HG02970 (cell line): ENCODE results near the gene LPO.

ENCODE experiments used
- ATAC-seq: cut with Tn5 transposase; IDR thresholded peaks from one replicate; pipeline ENCODE4 v1.9.1; 2021; ENCODE audit warnings: mild to moderate bottlenecking, moderate library complexity, moderate number of reproducible peaks; ENCODE audit not compliant: unreplicated experiment, low FRiP score

LPO gene

DNA sequence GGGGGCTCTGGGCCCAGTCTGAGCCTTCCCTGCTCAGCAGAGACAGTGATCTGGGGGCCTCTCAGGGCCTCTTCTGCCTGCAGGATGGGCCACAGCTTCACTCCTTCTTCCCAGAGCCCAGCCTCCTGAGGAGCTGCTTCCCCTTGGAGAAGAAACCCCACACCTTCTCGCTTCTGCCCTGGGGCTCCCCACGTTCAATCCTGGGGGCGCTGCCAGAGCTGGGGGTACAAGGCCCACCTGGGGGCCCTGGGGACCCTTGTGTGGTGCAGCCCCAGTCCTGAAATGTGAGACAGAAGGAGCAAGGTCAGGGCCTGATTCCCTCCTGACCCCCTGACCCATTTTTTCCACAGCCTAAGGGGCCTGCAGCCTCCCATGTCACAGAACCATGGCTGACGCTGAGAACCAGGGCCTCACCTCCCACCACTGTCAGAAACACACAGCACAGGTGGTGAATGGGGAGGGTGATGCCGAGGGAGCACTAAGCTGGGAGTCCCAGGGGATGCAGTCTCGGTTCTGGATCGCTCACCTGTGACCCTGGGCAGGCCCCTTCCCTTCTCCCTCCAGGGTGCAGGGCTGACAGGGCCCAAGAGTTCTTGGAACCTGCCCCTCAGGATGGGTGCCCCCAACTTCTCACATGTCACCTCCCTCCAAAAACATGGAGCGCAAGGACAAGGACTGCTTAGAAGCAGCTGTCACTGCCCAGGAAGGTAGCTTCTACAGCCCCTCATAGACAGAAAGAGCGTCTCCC lies 64.0 kb downstream of the LPO start:
- no peak for ATAC-seq

DNA sequence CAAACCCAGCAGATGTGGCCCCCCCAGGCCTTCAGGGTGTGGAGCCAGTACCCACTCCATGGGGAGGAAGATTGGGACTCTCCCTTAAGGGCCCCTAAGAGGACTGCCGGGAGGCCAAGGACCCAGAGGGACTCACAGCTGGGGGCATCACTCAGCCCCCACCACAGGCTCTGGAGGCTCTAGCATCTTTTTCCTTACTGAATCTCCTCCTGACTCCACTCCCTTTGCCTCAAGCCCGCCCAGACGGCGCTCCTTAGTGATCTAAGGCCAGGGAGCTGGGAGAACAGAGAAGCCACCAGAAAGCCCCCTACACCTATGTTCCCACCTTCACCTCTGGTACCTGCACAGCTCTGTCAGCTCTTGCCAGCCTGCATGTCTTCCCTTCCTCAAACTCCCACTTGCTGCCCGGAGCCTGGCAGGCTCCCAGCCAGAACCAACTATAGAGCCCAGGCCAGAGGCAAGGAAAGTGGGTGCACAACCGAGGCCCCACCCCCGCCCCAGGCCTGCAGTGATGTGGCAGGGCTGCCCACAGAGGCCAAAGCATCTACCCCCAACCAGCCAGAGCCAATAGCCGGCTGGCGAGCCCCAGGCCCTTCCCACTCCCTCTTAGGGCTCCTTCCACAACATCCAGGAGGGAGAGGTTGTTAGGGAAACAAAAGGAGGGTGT lies 64.7 kb downstream of the LPO start:
- ATAC-seq = no peak

DNA sequence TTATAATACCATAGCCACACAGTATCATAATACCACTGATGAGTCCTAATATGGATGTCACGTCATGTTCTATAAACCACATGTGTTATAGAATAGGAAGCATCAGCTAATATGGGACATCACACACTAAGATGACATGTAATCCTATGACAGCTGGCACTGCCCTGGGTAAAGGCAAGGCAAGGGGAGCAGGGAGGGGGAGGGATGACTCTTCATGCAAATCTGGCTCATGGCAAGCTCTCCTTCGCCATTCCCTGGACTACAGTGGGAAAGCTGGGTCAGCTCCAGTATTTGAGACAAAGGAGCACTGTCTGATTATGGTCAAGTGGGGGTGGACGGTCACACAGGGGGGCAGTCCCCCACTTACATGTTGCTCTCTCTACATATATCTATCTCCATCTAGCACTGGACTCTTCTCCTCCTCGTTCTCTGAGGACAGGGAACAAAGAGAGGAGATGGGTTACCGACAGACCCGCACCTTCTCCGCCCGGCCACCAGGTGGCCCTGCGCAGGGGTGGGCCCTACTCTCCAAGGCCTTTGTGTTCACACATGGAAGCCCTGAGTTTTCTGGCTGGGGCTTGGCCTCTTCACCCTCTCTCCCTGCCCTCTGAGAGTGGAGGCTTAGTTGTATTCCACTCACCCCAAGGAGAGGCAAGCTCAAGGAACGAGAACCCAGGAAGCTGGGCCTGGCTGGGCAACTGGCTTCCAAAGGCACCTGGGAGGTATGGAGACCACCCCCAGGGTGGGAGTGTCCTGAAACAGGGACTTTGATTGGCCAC lies 65.8 kb downstream of the LPO start:
- ATAC-seq = no peak

DNA sequence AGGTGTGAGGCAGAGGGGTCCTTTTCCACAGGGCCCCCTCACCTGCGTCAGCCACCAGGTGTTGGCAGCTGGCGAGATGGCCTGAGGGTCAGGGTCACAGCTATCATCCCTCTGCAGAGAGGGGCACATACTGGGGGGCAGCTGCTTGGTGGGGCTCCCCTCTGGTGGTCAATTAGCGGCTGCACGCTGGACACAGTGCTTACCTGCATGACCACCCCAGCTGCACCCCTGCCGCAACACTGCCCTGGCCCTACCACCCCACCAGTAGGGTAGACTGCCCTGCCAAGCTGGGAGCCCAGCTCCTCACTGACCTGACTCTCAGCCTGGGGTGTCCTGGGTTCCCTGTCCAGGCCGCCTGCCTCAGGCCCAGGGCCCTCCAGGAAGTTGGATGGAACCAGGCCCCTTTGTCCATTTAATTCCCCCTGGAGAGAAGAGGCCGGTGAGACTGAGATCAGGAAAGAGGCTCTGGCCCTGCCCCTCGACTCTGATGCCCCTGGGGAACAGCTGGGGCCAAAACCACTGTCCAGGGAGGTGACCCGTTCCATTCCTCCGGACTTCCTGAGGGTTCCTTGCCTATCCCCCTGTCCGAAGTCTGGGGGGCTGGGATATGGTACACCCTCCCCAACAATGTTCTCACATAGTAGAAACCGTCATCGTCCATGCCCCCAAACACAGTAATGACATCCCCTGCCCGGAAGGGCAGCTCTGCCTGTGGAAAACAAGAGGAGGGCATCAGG lies 66.5 kb downstream of the LPO start:
- ATAC-seq = no peak

DNA sequence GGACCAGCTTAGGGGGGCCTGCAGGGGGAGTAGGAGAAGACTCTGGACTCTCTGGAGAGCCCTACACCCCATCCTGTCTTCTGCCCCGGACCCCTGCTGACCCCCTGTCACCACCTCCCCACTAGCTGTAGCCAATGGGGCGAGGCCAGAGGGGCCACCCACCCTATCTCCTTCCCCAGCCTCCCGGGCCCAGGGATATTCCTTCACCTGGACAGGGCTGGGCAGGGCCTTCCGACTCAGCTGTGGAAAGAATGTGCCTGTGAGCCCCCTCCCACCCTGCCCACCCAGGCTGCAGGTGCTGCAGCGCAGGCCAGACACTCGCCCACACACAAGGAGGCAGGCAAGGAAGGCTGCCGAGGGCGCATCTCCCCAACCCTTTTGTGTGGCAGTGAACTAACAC lies 67.2 kb downstream of the LPO start:
- ATAC-seq = no peak

DNA sequence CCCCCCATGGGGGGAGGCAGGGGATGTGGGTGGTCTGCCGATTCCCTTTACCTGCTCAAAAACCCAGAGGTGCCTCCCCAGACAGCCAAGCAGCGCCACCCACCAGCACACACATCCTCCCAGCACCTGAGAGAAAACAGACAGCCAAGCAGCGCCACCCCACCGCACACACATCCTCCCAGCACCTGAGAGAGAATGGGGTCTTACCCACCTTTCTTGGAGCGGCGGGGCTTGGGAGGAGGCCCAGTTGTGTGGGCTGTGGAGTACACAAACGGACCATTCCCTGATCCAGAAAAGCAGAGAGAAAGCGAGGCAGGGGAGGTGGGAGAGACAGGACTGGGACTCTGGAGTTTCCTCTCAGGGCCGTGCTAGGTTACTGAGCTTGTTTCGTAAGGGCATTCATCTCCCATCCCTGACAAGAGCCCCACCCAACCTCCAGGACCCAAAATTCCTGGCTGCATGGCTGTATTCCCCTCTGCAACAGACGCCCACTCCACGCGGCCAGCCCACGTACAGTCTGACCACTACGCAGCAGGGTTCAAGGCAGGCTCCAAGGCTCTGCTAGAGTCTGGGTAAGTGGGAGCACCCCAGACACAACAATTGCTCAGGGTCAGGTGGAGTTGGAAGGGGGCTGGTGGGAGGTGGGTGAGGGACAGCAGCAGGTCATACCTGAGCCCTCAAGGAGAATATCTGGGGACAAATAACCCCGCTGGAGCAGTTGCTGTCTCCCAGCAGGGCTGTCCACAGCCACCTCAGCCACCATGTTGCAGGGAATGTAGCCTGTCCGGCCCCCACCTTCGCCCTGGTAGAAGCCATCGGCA lies 68.0 kb downstream of the LPO start:
- no peak for ATAC-seq

DNA sequence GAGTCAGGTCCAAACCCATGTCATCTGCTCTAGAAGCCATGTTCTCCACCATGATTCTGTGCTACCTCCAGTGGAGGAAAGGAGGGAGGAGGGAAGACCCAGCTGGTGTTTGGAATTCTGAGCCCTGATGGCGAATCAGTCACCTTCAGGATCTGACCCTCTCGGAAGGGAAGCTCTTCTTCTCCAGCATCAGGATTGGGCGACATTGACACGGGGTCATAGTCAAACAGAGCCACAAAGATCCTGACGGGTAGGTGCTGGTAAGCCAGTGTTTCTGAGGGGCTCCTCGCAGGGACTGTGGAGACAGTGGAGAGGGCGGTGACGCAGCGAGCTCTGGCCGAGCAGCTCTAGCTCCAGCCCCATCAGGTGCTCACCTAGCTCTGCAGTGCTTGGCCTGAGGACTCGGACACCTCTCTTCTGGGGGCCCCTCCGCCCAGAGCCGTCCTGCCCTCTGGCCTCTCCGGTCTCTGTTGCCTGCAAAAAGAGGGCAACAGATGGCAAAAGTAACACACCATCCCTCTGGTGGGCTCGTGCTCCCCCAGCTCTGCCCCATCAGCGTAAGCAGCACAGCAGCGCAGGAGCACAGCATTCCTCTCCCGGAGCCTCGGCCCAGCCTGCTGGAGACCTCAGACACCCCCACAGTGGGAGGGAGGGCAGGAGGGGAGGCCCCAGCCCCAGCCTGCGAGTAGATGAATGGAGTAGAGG lies 69.2 kb downstream of the LPO start:
- no peak for ATAC-seq

DNA sequence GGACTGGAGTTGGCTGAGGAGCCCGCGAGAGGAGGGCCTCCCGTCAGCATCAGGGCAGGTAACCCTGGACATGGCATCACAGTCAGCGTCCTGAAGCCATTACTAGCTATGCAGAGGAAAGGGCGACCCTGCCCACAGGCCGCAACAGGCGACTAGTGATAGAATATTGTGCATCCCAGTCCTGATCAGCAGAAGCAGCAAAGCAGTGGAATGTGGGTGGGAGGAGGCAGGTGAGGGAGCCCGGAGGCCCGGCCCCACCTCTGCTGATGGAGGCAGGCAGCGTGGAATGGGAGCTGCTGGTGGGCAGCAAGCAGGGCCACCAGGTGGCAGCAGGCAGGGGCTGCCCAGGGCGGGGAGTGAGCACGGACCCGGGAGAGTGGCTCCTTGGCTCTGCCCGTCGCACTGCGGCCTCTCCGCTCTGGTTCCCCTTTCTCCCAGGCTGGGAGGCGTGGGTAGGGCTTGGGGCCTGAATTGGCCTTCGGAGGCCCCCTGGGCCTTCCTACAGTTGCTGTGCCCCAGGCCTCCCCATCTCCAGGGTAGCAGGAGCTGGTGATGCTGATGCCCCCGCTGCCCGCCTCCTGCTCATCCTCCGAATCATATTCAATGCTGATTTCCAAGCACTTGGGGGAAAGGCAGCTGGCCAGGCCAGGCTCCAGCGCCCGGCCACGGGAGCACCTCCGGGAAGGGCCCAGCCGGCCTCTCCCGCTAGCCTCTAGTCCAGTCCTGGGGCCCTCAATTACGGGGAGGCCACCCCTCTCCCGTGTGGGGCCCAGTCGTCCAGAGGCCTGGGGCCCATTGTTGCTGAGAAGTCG lies 70.0 kb downstream of the LPO start:
- no peak for ATAC-seq

DNA sequence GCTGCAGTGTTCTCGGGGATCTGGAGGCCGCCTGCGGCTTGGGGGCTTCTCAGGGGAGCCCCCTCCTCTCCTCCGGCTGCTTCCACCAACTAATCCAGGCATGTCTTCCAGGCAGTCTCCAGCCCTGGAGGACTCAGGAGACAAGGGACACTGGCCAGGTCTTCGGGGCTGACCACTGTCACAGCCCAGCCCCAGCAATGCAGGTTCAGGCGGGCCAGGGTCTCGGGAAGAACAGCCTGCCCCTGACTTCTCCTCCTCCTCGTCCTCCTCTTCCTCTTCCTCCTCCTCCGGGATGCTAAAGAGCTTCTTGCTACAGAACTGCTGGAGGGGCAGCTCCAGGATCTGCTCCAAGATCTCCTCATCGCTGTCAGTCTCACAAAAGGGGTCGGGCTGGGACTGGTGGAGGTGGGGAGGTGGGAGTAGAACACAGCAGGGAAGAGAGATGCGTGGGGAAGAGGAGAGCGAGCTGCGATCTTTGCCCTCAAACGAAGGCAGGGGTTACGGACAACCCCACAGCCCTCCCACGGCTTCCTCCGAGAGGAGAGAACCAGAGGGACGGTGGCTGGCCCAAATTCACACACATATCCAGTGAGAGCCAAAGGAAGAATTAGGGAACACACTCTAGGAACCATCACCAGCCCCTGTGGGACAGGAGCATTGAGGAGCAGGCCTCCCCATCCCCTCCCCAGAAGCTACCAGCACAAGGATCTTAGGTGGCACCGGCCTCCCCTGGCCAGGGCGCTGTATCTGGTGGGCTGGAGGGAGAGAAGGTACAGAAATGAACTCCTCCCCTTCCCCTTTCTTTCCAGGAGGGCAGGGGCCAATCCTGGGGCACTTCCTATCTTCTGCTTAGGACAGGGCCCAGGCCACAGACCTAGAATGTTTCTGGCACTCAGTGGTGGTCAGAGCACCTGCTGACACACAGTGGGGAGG lies 70.9 kb downstream of the LPO start:
- ATAC-seq = no peak

DNA sequence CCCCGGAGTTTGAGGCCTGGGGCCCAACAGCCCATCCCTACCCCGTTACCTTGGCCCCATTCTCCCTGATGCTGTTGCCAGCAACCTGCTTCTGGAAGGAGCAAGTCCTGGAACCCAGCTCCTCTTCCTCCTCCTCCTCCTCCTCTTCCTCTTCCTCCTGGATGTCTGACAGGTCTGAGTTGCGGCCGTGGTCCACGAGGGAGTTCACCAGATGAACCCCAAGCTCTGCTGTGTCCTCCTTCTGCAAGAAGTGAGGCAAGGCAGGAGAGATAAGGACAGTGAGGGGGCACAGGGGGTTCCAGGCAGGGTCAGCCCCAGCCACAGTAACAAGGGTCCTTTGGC lies 71.5 kb downstream of the LPO start:
- ATAC-seq = no peak

DNA sequence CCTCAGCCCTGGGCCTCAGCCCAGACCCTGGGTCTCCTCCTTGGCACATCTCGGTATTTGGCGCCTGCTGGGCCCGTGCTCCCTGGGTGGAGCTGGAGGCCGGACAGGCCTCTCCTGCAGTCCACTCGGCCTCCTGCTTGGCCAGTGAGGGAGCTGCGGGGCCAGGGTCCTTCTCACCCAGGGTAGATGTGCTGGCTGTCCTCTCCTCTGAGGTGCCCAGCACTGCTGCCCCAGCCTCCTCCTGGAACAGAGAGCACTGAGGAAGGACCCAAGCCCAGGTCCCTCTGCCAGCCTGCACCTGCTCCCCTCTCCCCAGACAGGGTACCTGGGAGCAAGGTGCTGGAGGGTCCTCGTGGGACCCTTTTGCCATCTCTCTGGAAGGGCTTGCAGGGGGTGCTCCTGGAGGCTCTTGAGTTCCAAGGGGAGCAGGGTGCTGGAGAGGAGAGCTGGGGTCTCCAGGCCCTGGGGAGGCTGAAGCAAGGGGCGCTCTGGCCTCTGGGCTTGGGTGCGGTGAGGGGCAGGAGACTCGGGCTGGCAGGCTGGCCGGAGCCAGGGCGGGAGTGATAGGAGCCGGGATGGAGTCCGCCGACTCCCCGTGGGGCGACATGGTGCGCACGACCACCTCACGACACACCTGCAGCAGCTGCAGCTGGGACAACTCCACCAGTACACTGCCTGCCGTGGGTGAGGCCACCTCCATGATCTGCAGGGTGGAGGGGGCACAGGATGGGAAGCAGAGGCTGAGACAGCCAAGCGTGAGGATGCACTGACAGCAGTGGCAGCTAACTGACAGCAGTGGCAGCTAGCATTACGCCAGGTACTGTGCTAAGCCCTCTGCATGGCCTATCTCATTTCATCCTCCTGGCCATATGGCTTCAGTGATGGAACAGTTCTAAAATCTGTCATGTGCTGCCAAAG lies 72.4 kb downstream of the LPO start:
- no peak for ATAC-seq

DNA sequence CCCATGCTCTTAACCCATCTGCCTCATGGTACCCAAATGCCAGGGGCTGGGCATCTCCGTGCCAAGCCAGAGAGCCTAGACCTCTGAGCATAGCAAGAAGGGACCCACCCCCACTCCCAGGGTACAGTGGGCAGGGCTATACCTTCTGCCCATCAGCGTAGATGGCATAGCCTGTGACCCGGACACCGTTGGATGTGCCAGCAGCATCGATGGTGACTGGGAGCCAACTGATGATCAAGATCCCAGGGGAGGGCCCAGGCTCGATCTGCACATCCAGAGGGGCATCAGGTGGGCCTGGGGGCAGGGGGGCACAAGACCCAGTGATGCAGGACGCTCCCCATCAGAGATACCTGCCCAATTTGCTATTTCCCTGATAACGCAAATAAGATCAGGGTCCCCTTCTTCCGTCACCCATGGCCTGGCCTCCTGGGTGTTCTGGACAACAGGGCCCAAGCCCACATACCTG lies 73.1 kb downstream of the LPO start:
- ATAC-seq = no peak

DNA sequence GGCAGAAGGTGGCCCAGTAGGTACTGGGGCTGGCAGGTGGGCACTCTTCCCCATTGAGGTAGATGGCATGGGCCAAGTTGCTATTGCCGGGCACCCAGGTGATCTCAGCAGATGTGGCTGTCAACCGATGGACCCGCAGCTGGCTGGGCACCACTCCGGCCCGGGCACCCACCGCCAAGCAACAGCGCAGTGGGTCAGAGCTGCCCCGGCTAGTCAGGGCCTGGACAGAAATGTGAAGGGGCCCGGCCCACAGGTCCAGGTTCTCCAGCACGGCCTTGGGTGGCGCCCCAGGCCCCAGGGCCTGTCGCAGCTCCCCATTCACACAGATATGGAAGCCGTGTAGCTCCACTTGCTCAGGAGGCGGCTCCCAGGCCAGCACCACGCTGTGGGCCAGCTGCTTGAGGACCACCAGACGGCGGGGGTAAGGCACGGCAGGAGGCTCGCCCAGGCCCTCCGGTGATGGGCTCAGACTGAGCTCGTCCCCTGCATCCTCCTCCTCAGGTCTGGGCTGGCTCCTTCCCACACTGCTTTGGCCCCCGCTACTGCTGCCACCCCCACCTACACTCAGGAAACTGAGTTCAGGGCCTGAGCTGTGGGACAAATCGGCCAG lies 73.7 kb downstream of the LPO start:
- no peak for ATAC-seq

DNA sequence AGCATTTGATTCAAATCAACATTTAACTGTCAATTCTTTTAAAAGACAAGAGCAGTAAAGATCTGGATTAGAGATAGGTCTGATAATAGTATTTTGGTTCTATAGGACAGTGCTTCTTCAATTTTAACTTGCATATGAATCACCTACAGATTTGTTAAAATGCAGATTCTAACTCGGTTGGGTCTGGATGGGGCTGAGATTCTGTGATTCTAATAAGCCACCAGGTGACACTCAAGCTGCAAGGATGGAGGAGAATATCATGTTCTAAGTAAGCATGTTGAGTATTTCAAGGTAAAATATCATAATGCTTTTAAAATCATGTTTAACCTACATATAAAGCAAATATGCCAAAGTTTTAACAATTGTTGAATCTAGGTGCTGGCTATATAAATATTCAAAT lies 74.4 kb downstream of the LPO start:
- no peak for ATAC-seq

DNA sequence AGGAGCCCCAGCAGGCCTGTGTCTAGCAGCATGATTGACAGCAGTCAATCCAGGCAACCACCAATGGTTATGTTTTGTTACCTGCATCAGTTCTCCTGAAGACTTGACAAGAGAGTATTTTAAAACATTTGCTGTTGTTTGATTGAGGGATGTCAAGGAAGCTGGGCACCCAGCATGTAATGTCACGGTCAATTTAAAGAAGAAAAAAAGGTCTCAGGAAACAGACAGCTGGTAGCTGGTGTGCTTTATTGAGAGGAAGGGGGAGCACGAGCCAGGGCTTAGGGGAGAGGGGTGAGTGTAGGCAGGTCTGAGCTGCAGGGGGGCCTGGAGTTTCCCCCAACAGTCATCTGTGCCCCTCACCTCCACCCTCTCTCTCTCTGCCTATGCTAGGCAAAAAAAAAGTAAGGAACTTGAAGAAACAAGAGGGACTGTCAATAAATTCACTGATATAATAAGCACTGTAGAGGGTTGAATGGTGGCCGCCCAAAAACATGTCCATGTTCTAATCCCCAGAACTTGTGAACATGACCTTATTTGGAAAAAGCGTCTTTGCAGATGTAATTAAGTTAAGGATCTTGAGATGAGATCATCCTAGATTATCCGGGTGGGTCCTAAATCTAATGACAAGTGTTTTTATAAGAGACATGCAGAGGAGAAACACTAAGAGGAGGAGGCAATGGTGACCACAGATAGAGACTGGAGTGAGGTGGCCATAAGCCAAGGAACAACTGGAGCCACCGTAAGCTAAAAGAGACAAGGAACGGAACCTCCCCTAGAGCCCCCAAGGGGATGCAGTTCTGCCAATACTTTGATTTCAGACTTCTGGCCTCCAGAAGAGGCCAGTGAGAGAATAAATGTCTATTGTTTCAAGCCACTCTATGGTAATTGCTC lies 75.7 kb downstream of the LPO start:
- ATAC-seq = no peak
